Karpas-422 (cell line): Measurements from ENCODE around the gene KRABD2.
"Not testable (repeated sequence)": the region's sequence is repeated elsewhere in the genome, so short reads cannot be mapped to it uniquely, and the experiment has no call there.

ENCODE experiments used
- DNase-seq: peaks from one replicate; pipeline ENCODE4 v3.0.0-alpha.2; 2015
- H2AFZ ChIP-seq: fragments of 200-600 bp; sonication (generic); 2 replicates; pipeline ENCODE4 v1.6.1; 2014; ENCODE audit warnings: antibody characterized with exemption, low read length, mixed read lengths
- H3K27ac ChIP-seq: fragments of 200-600 bp; sonication (generic); 2 replicates; pipeline ENCODE4 v1.5.1; 2014; ENCODE audit warnings: mild to moderate bottlenecking, low read length, moderate library complexity
- H3K27me3 ChIP-seq: fragments of 200-600 bp; sonication (generic); 2 replicates; pipeline ENCODE4 v1.6.1; 2014; ENCODE audit warnings: low read length, mixed read lengths
- H3K36me3 ChIP-seq: fragments of 200-600 bp; sonication (generic); 2 replicates; pipeline ENCODE4 v1.6.1; 2014; ENCODE audit warnings: low read length, mixed read lengths; ENCODE audit not compliant: insufficient read depth
- H3K4me1 ChIP-seq: fragments of 200-600 bp; sonication (generic); 2 replicates; pipeline ENCODE4 v1.6.1; 2014; ENCODE audit warnings: mild to moderate bottlenecking, low read length, mixed read lengths
- H3K4me2 ChIP-seq: fragments of 200-600 bp; sonication (generic); 2 replicates; pipeline ENCODE4 v1.6.1; 2014; ENCODE audit warnings: low read length, low read depth, mild to moderate bottlenecking; ENCODE audit not compliant: poor library complexity, severe bottlenecking
- H3K4me3 ChIP-seq: fragments of 200-600 bp; sonication (generic); 2 replicates; pipeline ENCODE4 v1.5.1; 2014; ENCODE audit warnings: mild to moderate bottlenecking, antibody characterized with exemption, low read length, mixed read lengths
- H3K79me2 ChIP-seq: fragments of 200-600 bp; sonication (generic); 2 replicates; pipeline ENCODE4 v1.6.1; 2014; ENCODE audit warnings: mild to moderate bottlenecking, low read length, mixed read lengths
- H3K9ac ChIP-seq: fragments of 200-600 bp; sonication (generic); 2 replicates; pipeline ENCODE4 v1.6.0; 2014; ENCODE audit warnings: low read length
- H3K9me2 ChIP-seq: fragments of 200-600 bp; sonication (generic), shearing (Covaris generic); replicated peaks from 2 replicates; pipeline ENCODE4 v1.6.0; 2014; ENCODE audit warnings: mild to moderate bottlenecking, low read length, moderate library complexity; ENCODE audit not compliant: insufficient read depth
- H3K9me3 ChIP-seq: fragments of 300-700, 200-600 bp; sonication (generic); 2 replicates; pipeline ENCODE4 v1.6.1; 2014; ENCODE audit warnings: low read length, mixed read lengths
- H4K20me1 ChIP-seq: fragments of 200-600 bp; sonication (generic); 2 replicates; pipeline ENCODE4 v1.6.1; 2014; ENCODE audit warnings: mild to moderate bottlenecking, antibody characterized with exemption, low read length, low read depth; ENCODE audit not compliant: insufficient read depth

The KRABD2 gene

GRCh38 chr17:8386841-8387240, 10.3 kb upstream of the KRABD2 start:
- no peak overlapping the region for H3K4me2 ChIP-seq
- peaks cover 11% of the 10 kb centered on the region for H4K20me1 ChIP-seq
- H3K27ac ChIP-seq = no peak overlapping the region
- H3K4me1 ChIP-seq = peaks cover 13% of the 10 kb centered on the region
- H3K27me3 ChIP-seq = no peaks in the 10 kb centered on the region
- H3K9ac ChIP-seq = no peak overlapping the region
- no peaks in the 10 kb centered on the region for H3K9me2 ChIP-seq
- H3K36me3 ChIP-seq = peaks cover 8% of the 10 kb centered on the region
- no peak overlapping the region for H3K4me3 ChIP-seq
- no peak for DNase-seq
- H2AFZ ChIP-seq = no peak overlapping the region
- peaks cover 12% of the 10 kb centered on the region for H3K79me2 ChIP-seq
- no peaks in the 10 kb centered on the region for H3K9me3 ChIP-seq

GRCh38 chr17:8384801-8385378, 8.4 kb upstream of the KRABD2 start:
- Histone ChIP-seq H3K4me3 (peak overlapping the region; percentile 100; the same call in 1 of the 2 replicates), H3K27ac (no peak overlapping the region), H3K36me3 (peaks cover 27% of the 10 kb centered on the region), H3K4me1 (peaks cover 24% of the 10 kb centered on the region), H2AFZ (no peak overlapping the region), H3K27me3 (no peaks in the 10 kb centered on the region), H3K9me2 (no peaks in the 10 kb centered on the region), H4K20me1 (peaks cover 31% of the 10 kb centered on the region), H3K4me2 (peak overlapping the region; percentile 95), H3K9me3 (no peaks in the 10 kb centered on the region), H3K79me2 (peaks cover 30% of the 10 kb centered on the region), H3K9ac (peak overlapping the region; percentile 96)
- no peak for DNase-seq

- Histone ChIP-seq H3K79me2 (peaks cover 30% of the 10 kb centered on the region), H3K4me3 (peak within 1 kb of the TSS; percentile 100), H3K9me2 (no peaks in the 10 kb centered on the region), H3K4me1 (peaks cover 24% of the 10 kb centered on the region), H3K27me3 (no peaks in the 10 kb centered on the region), H3K4me2 (peak within 1 kb of the TSS; percentile 95), H3K27ac (peak within 1 kb of the TSS; percentile 80), H3K9ac (peak within 1 kb of the TSS; percentile 99), H4K20me1 (peaks cover 38% of the 10 kb centered on the region), H3K36me3 (peaks cover 43% of the 10 kb centered on the region), H2AFZ (peak within 1 kb of the TSS; percentile 98), H3K9me3 (no peaks in the 10 kb centered on the region)
- DNase-seq = peak; percentile 99
These were observed 6.8 kb upstream of the KRABD2 start, which contains the start of gene RPL26 for GRCh38 chr17:8383143-8383822. Gene RPL26 (minus strand): TSS chr17:8383193. CDS start chr17:8382310, 883 bp downstream.

GRCh38 chr17:8382880-8383142, 6.3 kb upstream of the KRABD2 start:
- peaks cover 38% of the 10 kb centered on the region for H4K20me1 ChIP-seq
- no peaks in the 10 kb centered on the region for H3K9me2 ChIP-seq
- no peak for DNase-seq
- H3K4me3 ChIP-seq = peak overlapping the region; percentile 100
- H3K79me2 ChIP-seq = peaks cover 30% of the 10 kb centered on the region
- no peaks in the 10 kb centered on the region for H3K27me3 ChIP-seq
- H2AFZ ChIP-seq = no peak overlapping the region
- H3K36me3 ChIP-seq = peaks cover 45% of the 10 kb centered on the region
- H3K9ac ChIP-seq = peak overlapping the region; percentile 99
- H3K9me3 ChIP-seq = no peaks in the 10 kb centered on the region
- H3K27ac ChIP-seq = peak overlapping the region; percentile 80
- peak overlapping the region; percentile 95 for H3K4me2 ChIP-seq
- H3K4me1 ChIP-seq = peaks cover 24% of the 10 kb centered on the region

GRCh38 chr17:8382052-8382879, 5.8 kb upstream of the KRABD2 start:
- H3K4me2 ChIP-seq = peak overlapping the region; percentile 95
- peaks cover 24% of the 10 kb centered on the region for H3K4me1 ChIP-seq
- peaks cover 40% of the 10 kb centered on the region for H4K20me1 ChIP-seq
- H3K27ac ChIP-seq = peak overlapping the region; percentile 80
- no peaks in the 10 kb centered on the region for H3K27me3 ChIP-seq
- H3K9me3 ChIP-seq = no peaks in the 10 kb centered on the region
- no peaks in the 10 kb centered on the region for H3K9me2 ChIP-seq
- H3K4me3 ChIP-seq = peak overlapping the region; percentile 100
- H3K79me2 ChIP-seq = peaks cover 30% of the 10 kb centered on the region
- no peak overlapping the region for H2AFZ ChIP-seq
- DNase-seq = peak; percentile 68
- peak overlapping the region; percentile 99 for H3K9ac ChIP-seq
- H3K36me3 ChIP-seq = peaks cover 50% of the 10 kb centered on the region

GRCh38 chr17:8380049-8380448, 3.5 kb upstream of the KRABD2 start:
- no peak overlapping the region for H3K4me2 ChIP-seq
- no peaks in the 10 kb centered on the region for H3K9me3 ChIP-seq
- no peak overlapping the region for H3K27ac ChIP-seq
- H3K4me1 ChIP-seq = peaks cover 24% of the 10 kb centered on the region
- no peaks in the 10 kb centered on the region for H3K9me2 ChIP-seq
- H3K27me3 ChIP-seq = no peaks in the 10 kb centered on the region
- H3K79me2 ChIP-seq = peaks cover 30% of the 10 kb centered on the region
- H2AFZ ChIP-seq = no peak overlapping the region
- H3K9ac ChIP-seq = no peak overlapping the region
- peaks cover 46% of the 10 kb centered on the region for H4K20me1 ChIP-seq
- peaks cover 57% of the 10 kb centered on the region for H3K36me3 ChIP-seq
- H3K4me3 ChIP-seq = no peak overlapping the region
- DNase-seq = no peak

GRCh38 chr17:8378117-8378516, 1.6 kb upstream of the KRABD2 start:
- H3K36me3 ChIP-seq = peaks cover 57% of the 10 kb centered on the region
- not testable (repeated sequence) for H3K9me2 ChIP-seq, H3K27ac ChIP-seq, H2AFZ ChIP-seq, H3K4me2 ChIP-seq, H3K27me3 ChIP-seq, DNase-seq, H3K4me3 ChIP-seq, H3K9me3 ChIP-seq, H3K9ac ChIP-seq
- H3K79me2 ChIP-seq = peaks cover 30% of the 10 kb centered on the region
- H3K4me1 ChIP-seq = peaks cover 15% of the 10 kb centered on the region
- H4K20me1 ChIP-seq = peaks cover 44% of the 10 kb centered on the region

GRCh38 chr17:8377422-8377821, 918 bp upstream of the KRABD2 start:
- H3K79me2 ChIP-seq = peaks cover 24% of the 10 kb centered on the region
- no peaks in the 10 kb centered on the region for H3K9me3 ChIP-seq
- DNase-seq = no peak
- no peaks in the 10 kb centered on the region for H3K9me2 ChIP-seq
- peaks cover 55% of the 10 kb centered on the region for H3K36me3 ChIP-seq
- H3K4me1 ChIP-seq = peaks cover 15% of the 10 kb centered on the region
- no peak overlapping the region for H3K4me2 ChIP-seq
- no peak overlapping the region for H3K9ac ChIP-seq
- H3K4me3 ChIP-seq = no peak overlapping the region
- no peak overlapping the region for H3K27ac ChIP-seq
- no peak overlapping the region for H2AFZ ChIP-seq
- H4K20me1 ChIP-seq = peaks cover 41% of the 10 kb centered on the region
- H3K27me3 ChIP-seq = no peaks in the 10 kb centered on the region
